Karpas-422 (cell line): ENCODE data around the gene GRAMD2B. TPM values are rescaled to one million over a fixed set of nuclear protein-coding genes. Genes with fewer than 3 reads are reported as not detected.

ENCODE experiments used
- DNase-seq: peaks from one replicate; pipeline ENCODE4 v3.0.0-alpha.2; 2015
- H2AFZ ChIP-seq: fragments of 200-600 bp; sonication (generic); 2 replicates; pipeline ENCODE4 v1.6.1; 2014; ENCODE audit warnings: antibody characterized with exemption, low read length, mixed read lengths
- H3K27ac ChIP-seq: fragments of 200-600 bp; sonication (generic); 2 replicates; pipeline ENCODE4 v1.5.1; 2014; ENCODE audit warnings: mild to moderate bottlenecking, low read length, moderate library complexity
- H3K27me3 ChIP-seq: fragments of 200-600 bp; sonication (generic); 2 replicates; pipeline ENCODE4 v1.6.1; 2014; ENCODE audit warnings: low read length, mixed read lengths
- H3K36me3 ChIP-seq: fragments of 200-600 bp; sonication (generic); 2 replicates; pipeline ENCODE4 v1.6.1; 2014; ENCODE audit warnings: low read length, mixed read lengths; ENCODE audit not compliant: insufficient read depth
- H3K4me1 ChIP-seq: fragments of 200-600 bp; sonication (generic); 2 replicates; pipeline ENCODE4 v1.6.1; 2014; ENCODE audit warnings: mild to moderate bottlenecking, low read length, mixed read lengths
- H3K4me2 ChIP-seq: fragments of 200-600 bp; sonication (generic); 2 replicates; pipeline ENCODE4 v1.6.1; 2014; ENCODE audit warnings: low read length, low read depth, mild to moderate bottlenecking; ENCODE audit not compliant: poor library complexity, severe bottlenecking
- H3K4me3 ChIP-seq: fragments of 200-600 bp; sonication (generic); 2 replicates; pipeline ENCODE4 v1.5.1; 2014; ENCODE audit warnings: mild to moderate bottlenecking, antibody characterized with exemption, low read length, mixed read lengths
- H3K79me2 ChIP-seq: fragments of 200-600 bp; sonication (generic); 2 replicates; pipeline ENCODE4 v1.6.1; 2014; ENCODE audit warnings: mild to moderate bottlenecking, low read length, mixed read lengths
- H3K9ac ChIP-seq: fragments of 200-600 bp; sonication (generic); 2 replicates; pipeline ENCODE4 v1.6.0; 2014; ENCODE audit warnings: low read length
- H3K9me2 ChIP-seq: fragments of 200-600 bp; sonication (generic), shearing (Covaris generic); replicated peaks from 2 replicates; pipeline ENCODE4 v1.6.0; 2014; ENCODE audit warnings: mild to moderate bottlenecking, low read length, moderate library complexity; ENCODE audit not compliant: insufficient read depth
- H3K9me3 ChIP-seq: fragments of 300-700, 200-600 bp; sonication (generic); 2 replicates; pipeline ENCODE4 v1.6.1; 2014; ENCODE audit warnings: low read length, mixed read lengths
- H4K20me1 ChIP-seq: fragments of 200-600 bp; sonication (generic); 2 replicates; pipeline ENCODE4 v1.6.1; 2014; ENCODE audit warnings: mild to moderate bottlenecking, antibody characterized with exemption, low read length, low read depth; ENCODE audit not compliant: insufficient read depth
- total RNA-seq: library from RNA; depleted of rRNA; stranded (reverse); fragments of >200 nt; shearing (Covaris generic); gene quantifications from 2 replicates; pipeline ENCODE4 v1.2.3, GENCODE V29; 2014; ENCODE audit warnings: low replicate concordance

GRAMD2B gene
- total RNA-seq, 1 experiment from 2014 or later = 4.5 TPM

DNA sequence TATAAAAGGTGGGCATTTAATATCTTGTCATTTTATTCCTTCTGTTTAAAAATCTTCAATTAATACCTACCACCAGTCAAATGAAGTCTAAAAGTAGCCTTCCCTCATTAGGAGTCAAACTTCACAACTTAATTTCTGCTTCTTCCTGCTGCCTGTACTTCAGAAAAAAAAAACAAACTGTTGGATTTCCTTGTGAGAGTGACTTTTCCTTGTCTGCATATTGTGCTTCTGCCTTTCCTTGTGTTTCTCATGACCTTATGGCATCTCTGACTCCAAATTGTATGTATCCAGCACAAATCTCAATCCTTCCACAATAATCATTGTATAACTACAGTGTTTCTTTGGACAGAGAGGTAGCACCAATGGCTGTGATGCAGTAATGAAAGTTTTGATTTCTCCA, 32.1 kb downstream of the GRAMD2B start:
- H3K9me2 ChIP-seq = no peaks in the 10 kb centered on the region
- no peaks in the 10 kb centered on the region; the same call in 1 of the 2 replicates for H3K79me2 ChIP-seq
- no peak overlapping the region for H3K27ac ChIP-seq
- no peak overlapping the region for H3K4me2 ChIP-seq
- no peaks in the 10 kb centered on the region for H3K9me3 ChIP-seq
- peaks cover 10% of the 10 kb centered on the region for H3K4me1 ChIP-seq
- no peak overlapping the region for H3K4me3 ChIP-seq
- DNase-seq = no peak
- H3K27me3 ChIP-seq = no peaks in the 10 kb centered on the region
- H3K36me3 ChIP-seq = no peaks in the 10 kb centered on the region
- H4K20me1 ChIP-seq = no peaks in the 10 kb centered on the region
- H3K9ac ChIP-seq = no peak overlapping the region
- no peak overlapping the region for H2AFZ ChIP-seq

GRCh38 chr5:126455728-126456127, 32.5 kb downstream of the GRAMD2B start:
- DNase-seq = no peak
- H3K4me1 ChIP-seq = peaks cover 6% of the 10 kb centered on the region; the same call in 1 of the 2 replicates
- H3K27me3 ChIP-seq = no peaks in the 10 kb centered on the region
- H3K27ac ChIP-seq = no peak overlapping the region
- no peaks in the 10 kb centered on the region for H3K9me3 ChIP-seq
- H3K36me3 ChIP-seq = no peaks in the 10 kb centered on the region
- no peak overlapping the region for H3K4me3 ChIP-seq
- no peak overlapping the region for H3K9ac ChIP-seq
- H3K9me2 ChIP-seq = no peaks in the 10 kb centered on the region
- H4K20me1 ChIP-seq = no peaks in the 10 kb centered on the region
- H3K79me2 ChIP-seq = peaks cover 4% of the 10 kb centered on the region
- H2AFZ ChIP-seq = no peak overlapping the region
- no peak overlapping the region for H3K4me2 ChIP-seq

DNA sequence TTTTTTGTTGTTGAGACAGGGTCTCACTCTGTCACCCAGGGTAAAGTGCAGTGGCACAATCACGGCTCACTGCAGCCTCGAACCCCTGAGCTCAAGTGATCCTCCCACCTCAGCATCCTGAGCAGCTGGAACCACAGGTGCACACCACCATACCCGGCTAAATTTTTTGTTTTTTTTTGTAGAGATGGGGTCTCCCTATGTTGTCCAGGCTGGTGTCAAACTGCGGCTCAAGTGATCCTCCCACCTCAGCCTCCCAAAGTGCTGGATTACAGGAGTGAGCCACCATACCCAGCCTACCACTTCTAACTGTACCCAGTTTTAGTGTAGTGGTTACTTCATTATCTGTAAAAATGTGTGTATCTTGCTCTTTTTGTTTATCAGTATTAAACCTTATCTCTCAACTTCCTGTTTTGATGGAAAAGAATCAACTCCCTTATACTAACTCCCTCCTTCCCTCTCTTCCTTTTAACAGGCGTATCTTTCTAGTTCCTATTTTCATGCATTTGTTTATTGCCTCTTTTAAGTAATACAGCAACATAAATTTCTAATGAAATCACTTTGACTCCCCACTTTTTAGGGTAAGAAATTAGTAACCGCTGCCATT, 33.1 kb downstream of the GRAMD2B start:
- H3K27me3 ChIP-seq = no peaks in the 10 kb centered on the region
- DNase-seq = no peak

DNA sequence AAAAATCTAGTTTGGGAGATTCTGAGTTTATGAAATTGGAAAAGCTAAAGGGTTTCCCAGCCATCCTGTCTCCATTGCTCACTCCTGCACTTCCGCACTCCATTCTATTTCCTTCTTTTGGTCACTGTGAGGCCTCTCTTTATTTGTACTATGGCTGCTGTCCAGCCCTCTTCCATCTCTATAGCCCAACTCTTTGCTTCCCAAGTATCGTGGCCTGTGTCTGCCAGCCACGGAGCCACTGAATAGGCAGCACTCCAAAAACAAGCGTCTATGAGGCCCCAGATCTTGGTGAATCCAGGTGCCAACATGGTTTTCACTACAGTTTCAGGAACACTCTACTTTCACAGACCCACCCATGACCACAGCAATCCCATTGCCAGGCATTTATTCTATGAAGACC, 37.2 kb downstream of the GRAMD2B start:
- H3K4me1 ChIP-seq = peaks cover 15% of the 10 kb centered on the region
- DNase-seq = no peak
- no peaks in the 10 kb centered on the region for H3K9me3 ChIP-seq
- peaks cover 4% of the 10 kb centered on the region; the same call in 1 of the 2 replicates for H3K79me2 ChIP-seq
- no peak overlapping the region for H3K27ac ChIP-seq
- no peaks in the 10 kb centered on the region for H4K20me1 ChIP-seq
- no peak overlapping the region for H3K9ac ChIP-seq
- H3K4me2 ChIP-seq = no peak overlapping the region
- no peaks in the 10 kb centered on the region for H3K9me2 ChIP-seq
- H3K36me3 ChIP-seq = no peaks in the 10 kb centered on the region
- no peaks in the 10 kb centered on the region for H3K27me3 ChIP-seq
- no peak overlapping the region for H3K4me3 ChIP-seq
- no peak overlapping the region for H2AFZ ChIP-seq

More for the DNA sequence above, 33.1 kb downstream of the GRAMD2B start:
- peaks cover 4% of the 10 kb centered on the region; the same call in 1 of the 2 replicates for H3K79me2 ChIP-seq
- no peaks in the 10 kb centered on the region for H3K9me3 ChIP-seq
- H3K36me3 ChIP-seq = no peaks in the 10 kb centered on the region
- no peak overlapping the region for H3K4me2 ChIP-seq
- no peak overlapping the region for H3K27ac ChIP-seq
- no peaks in the 10 kb centered on the region for H3K9me2 ChIP-seq
- no peak overlapping the region for H3K4me3 ChIP-seq
- peaks cover 6% of the 10 kb centered on the region; the same call in 1 of the 2 replicates for H3K4me1 ChIP-seq
- no peaks in the 10 kb centered on the region for H4K20me1 ChIP-seq
- H3K9ac ChIP-seq = no peak overlapping the region
- H2AFZ ChIP-seq = no peak overlapping the region

DNA sequence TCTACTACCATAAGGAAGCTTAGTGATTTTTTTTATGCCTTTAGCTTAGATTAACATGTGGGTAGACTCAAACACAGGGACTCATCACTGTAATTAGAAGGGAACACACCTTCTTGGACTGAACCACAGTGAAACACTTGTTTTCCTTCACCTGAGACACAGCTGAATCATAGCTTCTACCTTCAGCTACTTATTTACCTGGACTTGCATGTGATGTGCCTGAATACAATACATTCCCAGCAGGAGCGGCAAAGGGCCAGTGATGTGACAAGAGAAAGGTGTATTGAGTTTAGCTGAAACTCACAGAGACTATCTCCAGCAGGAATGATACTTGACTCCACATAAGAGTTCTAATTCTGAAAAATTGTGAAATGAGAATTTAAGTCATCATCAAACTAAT, 37.8 kb downstream of the GRAMD2B start:
- Histone ChIP-seq H3K36me3 (no peaks in the 10 kb centered on the region), H3K27ac (no peak overlapping the region), H4K20me1 (no peaks in the 10 kb centered on the region), H3K4me2 (no peak overlapping the region), H3K9me3 (no peaks in the 10 kb centered on the region), H3K9me2 (no peaks in the 10 kb centered on the region), H3K79me2 (peaks cover 4% of the 10 kb centered on the region; the same call in 1 of the 2 replicates), H3K4me3 (no peak overlapping the region), H2AFZ (no peak overlapping the region), H3K4me1 (peaks cover 15% of the 10 kb centered on the region), H3K27me3 (no peaks in the 10 kb centered on the region), H3K9ac (no peak overlapping the region)
- DNase-seq = no peak

DNA sequence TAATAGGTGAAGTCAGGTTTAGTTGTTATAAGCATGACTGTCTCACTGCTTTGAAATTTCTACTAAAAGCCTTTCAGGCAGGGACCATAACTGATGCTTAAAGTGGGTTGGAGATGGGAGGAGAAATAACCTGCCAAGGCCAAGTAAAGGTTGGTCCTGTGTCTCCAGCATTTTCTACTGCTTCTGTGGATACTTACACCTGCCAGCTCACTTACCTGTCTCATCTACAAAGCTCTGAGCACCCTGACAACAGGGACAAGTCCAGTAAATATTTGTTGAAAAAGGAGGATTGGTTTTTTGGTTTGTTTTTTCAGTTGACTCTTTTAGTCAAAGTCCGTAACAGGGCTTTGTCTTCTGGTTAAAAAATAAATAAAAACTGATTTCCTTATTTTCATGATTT, 38.6 kb downstream of the GRAMD2B start:
- H3K36me3 ChIP-seq = no peaks in the 10 kb centered on the region
- peaks cover 15% of the 10 kb centered on the region for H3K4me1 ChIP-seq
- DNase-seq = no peak
- peaks cover 4% of the 10 kb centered on the region; the same call in 1 of the 2 replicates for H3K79me2 ChIP-seq
- no peak overlapping the region; the same call in 1 of the 2 replicates for H2AFZ ChIP-seq
- no peaks in the 10 kb centered on the region for H3K9me3 ChIP-seq
- H3K4me3 ChIP-seq = peak overlapping the region; percentile 47
- peak overlapping the region; percentile 66 for H3K4me2 ChIP-seq
- H3K9me2 ChIP-seq = no peaks in the 10 kb centered on the region
- H3K27ac ChIP-seq = peak overlapping the region; percentile 68
- no peaks in the 10 kb centered on the region for H4K20me1 ChIP-seq
- no peaks in the 10 kb centered on the region for H3K27me3 ChIP-seq
- peak overlapping the region; percentile 44; the same call in 1 of the 2 replicates for H3K9ac ChIP-seq

DNA sequence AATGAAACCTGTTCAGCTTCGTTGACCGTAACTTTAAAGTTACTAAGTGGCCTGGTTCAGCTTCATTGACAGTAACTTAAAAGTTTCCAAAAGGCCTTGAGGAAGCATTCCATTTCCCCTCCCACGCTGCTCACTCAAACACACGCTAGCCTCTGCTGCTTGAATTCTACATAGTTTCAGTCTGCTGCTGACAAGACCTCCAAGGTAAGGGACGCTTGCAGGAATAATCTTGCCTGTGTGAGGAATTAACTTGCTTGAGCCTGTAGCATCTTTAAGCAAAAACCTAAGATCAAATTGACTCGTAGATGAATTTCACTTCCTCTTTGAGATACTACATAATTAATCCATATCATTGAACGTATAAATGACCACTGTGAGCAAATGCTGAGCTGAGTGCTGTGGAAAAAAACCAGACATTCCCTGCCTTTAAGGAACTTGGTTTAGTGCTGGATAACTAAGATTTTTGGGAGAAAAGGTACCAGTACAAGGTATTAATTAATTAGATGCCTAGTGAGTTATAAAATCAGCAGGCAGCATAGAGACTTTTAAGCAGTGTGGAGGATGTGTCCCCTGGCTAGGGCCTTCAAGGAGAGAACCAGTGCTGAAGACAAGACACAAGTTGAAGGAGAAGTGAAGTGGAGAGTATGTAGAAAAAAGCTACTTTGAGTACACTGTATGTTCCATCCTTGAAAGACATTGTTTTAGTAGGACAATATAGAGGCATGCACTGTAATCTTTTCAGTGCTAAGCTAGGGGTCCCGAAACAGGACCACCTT, 39.2 kb downstream of the GRAMD2B start:
- H3K4me2 ChIP-seq = peak overlapping the region; percentile 66
- H3K9me2 ChIP-seq = no peaks in the 10 kb centered on the region
- no peak overlapping the region; the same call in 1 of the 2 replicates for H2AFZ ChIP-seq

DNA sequence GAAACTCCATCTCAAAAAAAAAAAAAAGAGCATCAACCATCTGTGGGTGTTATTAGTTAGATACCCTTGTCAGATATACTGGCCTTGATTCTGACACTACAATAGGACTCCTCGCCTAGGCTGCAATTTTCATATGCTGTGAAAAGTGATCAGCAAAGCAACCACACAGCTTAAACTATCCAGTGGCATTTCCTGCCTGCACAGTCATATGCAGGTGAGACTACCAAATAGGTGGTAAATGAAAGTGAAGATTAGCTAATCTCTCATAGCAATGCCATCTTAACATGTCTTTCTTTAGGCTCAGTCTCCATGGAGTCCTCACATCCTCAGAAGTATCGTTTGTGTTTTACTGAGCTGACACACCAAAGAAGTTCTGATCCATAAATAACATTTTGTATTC, 40.8 kb downstream of the GRAMD2B start:
- H3K4me3 ChIP-seq = no peak overlapping the region
- no peak overlapping the region for H3K9ac ChIP-seq
- no peaks in the 10 kb centered on the region for H3K27me3 ChIP-seq
- DNase-seq = no peak
- no peaks in the 10 kb centered on the region for H3K9me3 ChIP-seq
- H3K27ac ChIP-seq = no peak overlapping the region
- H3K4me1 ChIP-seq = peaks cover 15% of the 10 kb centered on the region
- H3K36me3 ChIP-seq = no peaks in the 10 kb centered on the region
- H2AFZ ChIP-seq = no peak overlapping the region
- H4K20me1 ChIP-seq = no peaks in the 10 kb centered on the region
- no peaks in the 10 kb centered on the region for H3K9me2 ChIP-seq
- peaks cover 4% of the 10 kb centered on the region; the same call in 1 of the 2 replicates for H3K79me2 ChIP-seq
- no peak overlapping the region for H3K4me2 ChIP-seq

More for the DNA sequence above, 39.2 kb downstream of the GRAMD2B start:
- peak; percentile 77 for DNase-seq
- Histone ChIP-seq H3K27ac (peak overlapping the region; percentile 68), H3K9ac (peak overlapping the region; percentile 30), H3K36me3 (no peaks in the 10 kb centered on the region), H3K79me2 (peaks cover 4% of the 10 kb centered on the region; the same call in 1 of the 2 replicates), H3K27me3 (no peaks in the 10 kb centered on the region), H3K4me1 (peaks cover 15% of the 10 kb centered on the region), H4K20me1 (no peaks in the 10 kb centered on the region), H3K4me3 (peak overlapping the region; percentile 47), H3K9me3 (no peaks in the 10 kb centered on the region)
